GM23338 (cell line): Measurements from ENCODE around the gene FANCG. TPM values are rescaled to one million over a fixed set of nuclear protein-coding genes. Genes with fewer than 3 reads are reported as not detected.

Experiments
- ATAC-seq: fragments of 200-7000 bp; cut with Tn5 transposase; 3 replicates; pipeline ENCODE4 v1.9.1; 2020
- DNase-seq: peaks from one replicate; pipeline ENCODE4 v3.0.0-alpha.2; 2015; ENCODE audit warnings: low spot score
- H2AFZ ChIP-seq: fragments of 200-600 bp; sonication (generic); 2 replicates; pipeline ENCODE4 v1.8.0; 2016; ENCODE audit warnings: antibody characterized with exemption, mild to moderate bottlenecking, moderate library complexity
- H3F3A ChIP-seq: fragments of 200-600 bp; sonication (generic); replicated peaks from 2 replicates; pipeline ENCODE4 v1.8.0; 2017; ENCODE audit warnings: antibody characterized with exemption, mixed run types, low read depth
- H3K27ac ChIP-seq: fragments of 200-600 bp; sonication (generic); 2 replicates; pipeline ENCODE4 v1.6.1; 2016; ENCODE audit warnings: low read depth
- H3K27me3 ChIP-seq: fragments of 200-600 bp; sonication (generic); 2 replicates; pipeline ENCODE4 v1.8.0; 2016; ENCODE audit warnings: mild to moderate bottlenecking, mixed run types, moderate library complexity; ENCODE audit not compliant: insufficient read depth
- H3K36me3 ChIP-seq: fragments of 200-600 bp; sonication (generic); 2 replicates; pipeline ENCODE4 v1.8.0; 2016; ENCODE audit warnings: mild to moderate bottlenecking; ENCODE audit not compliant: insufficient read depth
- H3K4me1 ChIP-seq: fragments of 200-600 bp; sonication (generic); 2 replicates; pipeline ENCODE4 v1.8.0; 2016; ENCODE audit warnings: mild to moderate bottlenecking, moderate library complexity; ENCODE audit not compliant: insufficient read depth
- H3K4me2 ChIP-seq: fragments of 200-600 bp; sonication (generic); 2 replicates; pipeline ENCODE4 v1.7.1; 2017; ENCODE audit warnings: mixed run types
- H3K4me3 ChIP-seq: fragments of 200-600 bp; sonication (generic); 2 replicates; pipeline ENCODE4 v1.6.1; 2016; ENCODE audit warnings: mixed run types
- H3K79me2 ChIP-seq: fragments of 200-600 bp; sonication (generic); replicated peaks from 2 replicates; pipeline ENCODE4 v1.8.0; 2017; ENCODE audit warnings: mild to moderate bottlenecking; ENCODE audit not compliant: insufficient read depth
- H3K9me2 ChIP-seq: fragments of 200-600 bp; sonication (generic); 2 replicates; pipeline ENCODE4 v1.8.0; 2017; ENCODE audit not compliant: insufficient read depth
- H4K20me1 ChIP-seq: fragments of 200-600 bp; sonication (generic); replicated peaks from 2 replicates; pipeline ENCODE4 v1.8.0; 2017; ENCODE audit warnings: mild to moderate bottlenecking; ENCODE audit not compliant: insufficient read depth
- H3K27ac Mint-ChIP-seq: 2 replicates; pipeline ENCODE4 v1.8.0; 2020; ENCODE audit warnings: inconsistent platforms, mild to moderate bottlenecking, moderate library complexity, mixed read lengths
- H3K27me3 Mint-ChIP-seq: 3 replicates; pipeline ENCODE4 v1.8.0; 2022; ENCODE audit warnings: low read depth, mild to moderate bottlenecking, moderate library complexity, mixed read lengths, inconsistent platforms; ENCODE audit not compliant: insufficient read depth, poor library complexity
- H3K36me3 Mint-ChIP-seq: 3 replicates; pipeline ENCODE4 v1.8.0; 2021; ENCODE audit warnings: low read depth, mild to moderate bottlenecking, inconsistent platforms, moderate library complexity, mixed read lengths
- H3K4me1 Mint-ChIP-seq: 3 replicates; pipeline ENCODE4 v1.8.0; 2020; ENCODE audit warnings: mild to moderate bottlenecking, inconsistent platforms, mixed read lengths
- H3K4me3 Mint-ChIP-seq: 3 replicates; pipeline ENCODE4 v1.8.0; 2021; ENCODE audit warnings: moderate library complexity, mild to moderate bottlenecking, inconsistent platforms, mixed read lengths
- H3K9me3 Mint-ChIP-seq: 3 replicates; pipeline ENCODE4 v1.8.0; 2020; ENCODE audit warnings: moderate library complexity, mild to moderate bottlenecking, inconsistent platforms, mixed read lengths
- ETS1 ChIP-seq: IDR thresholded peaks from 2 replicates; pipeline ENCODE4 v1.6.1; 2016; ENCODE audit warnings: antibody characterized with exemption
- EZH2 ChIP-seq: fragments of 200-600 bp; sonication (generic); IDR thresholded peaks from one replicate; pipeline ENCODE4 v1.8.0; 2017; ENCODE audit warnings: antibody characterized with exemption, mild to moderate bottlenecking, low read depth; ENCODE audit not compliant: unreplicated experiment
- EZH2phosphoT487 ChIP-seq: fragments of 200-600 bp; sonication (generic); IDR thresholded peaks from one replicate; pipeline ENCODE4 v1.8.1; 2018; ENCODE audit warnings: antibody characterized with exemption; ENCODE audit not compliant: unreplicated experiment
- JUNB ChIP-seq: IDR thresholded peaks from one replicate; pipeline ENCODE4 v1.6.1; 2016; ENCODE audit warnings: antibody characterized with exemption; ENCODE audit not compliant: unreplicated experiment
- NANOG ChIP-seq: IDR thresholded peaks from 2 replicates; pipeline ENCODE4 v1.6.1; 2016; ENCODE audit warnings: antibody characterized with exemption, borderline replicate concordance
- POLR2AphosphoS5 ChIP-seq: IDR thresholded peaks from 2 replicates; pipeline ENCODE4 v1.6.1; 2016; ENCODE audit warnings: antibody characterized with exemption, low read depth
- REST ChIP-seq: IDR thresholded peaks from one replicate; pipeline ENCODE4 v1.6.1; 2018; ENCODE audit warnings: antibody characterized with exemption; ENCODE audit not compliant: unreplicated experiment
- STAT1 ChIP-seq: IDR thresholded peaks from one replicate; pipeline ENCODE4 v1.6.1; 2016; ENCODE audit warnings: antibody characterized with exemption; ENCODE audit not compliant: unreplicated experiment
- ZNF114 ChIP-seq: fragments of 250-450 bp; sonication (Bioruptor Pico); IDR thresholded peaks from 2 replicates; pipeline ENCODE4 v1.5.0; 2020; ENCODE audit warnings: mild to moderate bottlenecking, moderate library complexity
- ZNF331 ChIP-seq: fragments of 250-450 bp; sonication (Bioruptor Pico); IDR thresholded peaks from 2 replicates; pipeline ENCODE4 v1.5.0; 2020; ENCODE audit warnings: low read depth, mild to moderate bottlenecking, moderate library complexity
- polyA plus RNA-seq: library from polyadenylated mRNA; unstranded; fragments of >200 nt; fragmentation: Nextera tagmentation; extraction: Ambion mirVana; gene quantifications from 2 replicates; pipeline ENCODE4 v1.2.1, GENCODE V29; 2016
- total RNA-seq: library from RNA; depleted of rRNA; stranded (reverse); fragments of >200 nt; shearing (Covaris generic); gene quantifications from 2 replicates; pipeline ENCODE4 v1.2.3, GENCODE V29; 2014
- TF ChIP-seq, protein P1 (sequence below), 2 experiments: fragments of 200-600 bp in 1 of 2; sonication (generic) in 1 of 2; conservative IDR thresholded peaks; 2 replicates each; pipeline versions ENCODE4 v1.5.1 to v1.6.1; 2016 to 2017; ENCODE audit warnings: antibody characterized with exemption in 2 of 2, low read depth in 2 of 2, mild to moderate bottlenecking in 2 of 2, moderate library complexity in 1 of 2

The FANCG gene
- total and polyA plus RNA-seq, 2 experiments from 2014 or later = 53.8 to 56.2 TPM

- TF ChIP-seq, protein P1, sequence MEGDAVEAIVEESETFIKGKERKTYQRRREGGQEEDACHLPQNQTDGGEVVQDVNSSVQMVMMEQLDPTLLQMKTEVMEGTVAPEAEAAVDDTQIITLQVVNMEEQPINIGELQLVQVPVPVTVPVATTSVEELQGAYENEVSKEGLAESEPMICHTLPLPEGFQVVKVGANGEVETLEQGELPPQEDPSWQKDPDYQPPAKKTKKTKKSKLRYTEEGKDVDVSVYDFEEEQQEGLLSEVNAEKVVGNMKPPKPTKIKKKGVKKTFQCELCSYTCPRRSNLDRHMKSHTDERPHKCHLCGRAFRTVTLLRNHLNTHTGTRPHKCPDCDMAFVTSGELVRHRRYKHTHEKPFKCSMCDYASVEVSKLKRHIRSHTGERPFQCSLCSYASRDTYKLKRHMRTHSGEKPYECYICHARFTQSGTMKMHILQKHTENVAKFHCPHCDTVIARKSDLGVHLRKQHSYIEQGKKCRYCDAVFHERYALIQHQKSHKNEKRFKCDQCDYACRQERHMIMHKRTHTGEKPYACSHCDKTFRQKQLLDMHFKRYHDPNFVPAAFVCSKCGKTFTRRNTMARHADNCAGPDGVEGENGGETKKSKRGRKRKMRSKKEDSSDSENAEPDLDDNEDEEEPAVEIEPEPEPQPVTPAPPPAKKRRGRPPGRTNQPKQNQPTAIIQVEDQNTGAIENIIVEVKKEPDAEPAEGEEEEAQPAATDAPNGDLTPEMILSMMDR (conservative IDR thresholded peaks at IDR 0.05; ENCODE audit: low read depth in 2 of 2) = no peak
These were observed 31.2 kb downstream of the FANCG start (continued) for GRCh38 chr9:35048511-35048910.

- 0 out of 2 replicates have a peak overlapping the region, but pooled peaks have one; percentile 1 for H3K4me2 ChIP-seq
- no peaks in the 10 kb centered on the region for H4K20me1 ChIP-seq
- no peaks in the 10 kb centered on the region for H3K36me3 ChIP-seq
- H3K9me3 Mint-ChIP-seq = no peaks in the 10 kb centered on the region; the same call in 1 of the 3 replicates
- H3K4me3 ChIP-seq = no peak overlapping the region
- no peaks in the 10 kb centered on the region for H3K79me2 ChIP-seq
- H3K4me1 ChIP-seq = peaks cover 6% of the 10 kb centered on the region; the same call in 1 of the 2 replicates
- peaks cover 10% of the 10 kb centered on the region for H3K27me3 Mint-ChIP-seq
- H3K4me1 Mint-ChIP-seq = peaks cover 18% of the 10 kb centered on the region
- H3K36me3 Mint-ChIP-seq = peaks cover 52% of the 10 kb centered on the region
- H3K27ac Mint-ChIP-seq = no peak overlapping the region
- DNase-seq (peak; percentile 64), ATAC-seq (peak; percentile 81)
- H3F3A ChIP-seq = no peaks in the 10 kb centered on the region
- H2AFZ ChIP-seq = no peak overlapping the region
- no peaks in the 10 kb centered on the region for H3K27me3 ChIP-seq
- peaks cover 8% of the 10 kb centered on the region; the same call in 1 of the 2 replicates for H3K9me2 ChIP-seq
- H3K27ac ChIP-seq = no peak overlapping the region
- no peak overlapping the region for H3K4me3 Mint-ChIP-seq
- TF ChIP-seq ETS1 (no peak), ZNF114 (CRISPR knock-in tag) (no peak), STAT1 (no peak), JUNB (no peak), EZH2 (no peak), POLR2AphosphoS5 (no peak), EZH2phosphoT487 (no peak), REST (no peak), ZNF331 (CRISPR knock-in tag) (no peak), NANOG (no peak)
- TF ChIP-seq, protein P1 (conservative IDR thresholded peaks at IDR 0.05; ENCODE audit: low read depth in 2 of 2) = no peak
These were observed 35.7 kb downstream of the FANCG start for GRCh38 chr9:35044071-35044470.
